Measurements from ENCODE around the gene TPRG1L. TPM values are rescaled to one million over a fixed set of nuclear protein-coding genes. Genes with fewer than 3 reads are reported as not detected.

The TPRG1L gene
- total RNA-seq, 2 experiments from 2014 or later = 6.7 to 7.2 TPM

- DNase-seq (peak; percentile 19), ATAC-seq (peak; percentile 26)
- peaks cover 15% of the 10 kb centered on the region for H3K4me1 Mint-ChIP-seq
- H3K27ac Mint-ChIP-seq = no peak overlapping the region
- ChIA-PET CTCF (no interaction called here), POLR2A (no interaction called here)
- H3K36me3 Mint-ChIP-seq (ENCODE audit: low read depth) = no peaks in the 10 kb centered on the region
- H3K27me3 Mint-ChIP-seq = peaks cover 1% of the 10 kb centered on the region
- H3K4me3 Mint-ChIP-seq = no peak overlapping the region
- intact Hi-C loops (cut with DNase I, micrococcal nuclease) = no loop called here
- H3K9me3 Mint-ChIP-seq (ENCODE audit: low read depth) = no peaks in the 10 kb centered on the region
Observed at GRCh38 chr1:3596663-3597598, 27.9 kb upstream of the TPRG1L start.

GRCh38 chr1:3597599-3597964 is 27.2 kb upstream of the TPRG1L start:
- intact Hi-C loops (cut with DNase I, micrococcal nuclease) = no loop called here
- H3K27me3 Mint-ChIP-seq = peaks cover 1% of the 10 kb centered on the region
- ATAC-seq = peak; percentile 44
- peak; percentile 30 for DNase-seq
- H3K4me1 Mint-ChIP-seq = peaks cover 15% of the 10 kb centered on the region
- no peaks in the 10 kb centered on the region for H3K9me3 Mint-ChIP-seq (ENCODE audit: low read depth)
- CTCF ChIA-PET = interaction anchor here (1.3 kb wide), 1 partner anchor 17 kb away, joined by 3 read pairs; no protein-coding TSS in a partner anchor
- H3K27ac Mint-ChIP-seq = peak overlapping the region; percentile 80
- no peaks in the 10 kb centered on the region for H3K36me3 Mint-ChIP-seq (ENCODE audit: low read depth)
- no peak overlapping the region for H3K4me3 Mint-ChIP-seq
- POLR2A ChIA-PET = no interaction called here

- POLR2A ChIA-PET = no interaction called here
Observed at GRCh38 chr1:3598051-3598491, 26.7 kb upstream of the TPRG1L start.

GRCh38 chr1:3598522-3599285 is 26.1 kb upstream of the TPRG1L start:
- no peak overlapping the region for H3K4me3 Mint-ChIP-seq
- H3K27ac Mint-ChIP-seq = no peak overlapping the region
- ChIA-PET CTCF (interaction anchor here (0.6 to 1.3 kb wide), 4 partner anchors 13 to 20 kb away, joined by 3 to 4 read pairs (median 3); partner anchors contain the start of gene MEGF6), POLR2A (no interaction called here)
- no peak for ATAC-seq
- no peaks in the 10 kb centered on the region for H3K36me3 Mint-ChIP-seq (ENCODE audit: low read depth)
- no peaks in the 10 kb centered on the region for H3K9me3 Mint-ChIP-seq (ENCODE audit: low read depth)
- peaks cover 1% of the 10 kb centered on the region for H3K27me3 Mint-ChIP-seq
- intact Hi-C loops (cut with DNase I, micrococcal nuclease) = no loop called here
- no peak for DNase-seq
- H3K4me1 Mint-ChIP-seq = peaks cover 15% of the 10 kb centered on the region

More at GRCh38 chr1:3598051-3598491, 26.7 kb upstream of the TPRG1L start:
- DNase-seq (no peak), ATAC-seq (no peak)
- CTCF ChIA-PET = interaction anchor here (1.3 kb wide), 1 partner anchor 17 kb away, joined by 3 read pairs; no protein-coding TSS in a partner anchor
- peaks cover 1% of the 10 kb centered on the region for H3K27me3 Mint-ChIP-seq
- H3K4me3 Mint-ChIP-seq = no peak overlapping the region
- no peaks in the 10 kb centered on the region for H3K9me3 Mint-ChIP-seq (ENCODE audit: low read depth)
- intact Hi-C loops (cut with DNase I, micrococcal nuclease) = no loop called here
- H3K4me1 Mint-ChIP-seq = peaks cover 15% of the 10 kb centered on the region
- H3K36me3 Mint-ChIP-seq (ENCODE audit: low read depth) = no peaks in the 10 kb centered on the region
- H3K27ac Mint-ChIP-seq = no peak overlapping the region

GRCh38 chr1:3599286-3599811 is 25.5 kb upstream of the TPRG1L start:
- Mint-ChIP-seq H3K9me3 (ENCODE audit: low read depth) (no peaks in the 10 kb centered on the region), H3K4me3 (no peak overlapping the region), H3K36me3 (ENCODE audit: low read depth) (no peaks in the 10 kb centered on the region), H3K4me1 (peaks cover 15% of the 10 kb centered on the region), H3K27ac (no peak overlapping the region), H3K27me3 (peaks cover 1% of the 10 kb centered on the region)
- CTCF ChIA-PET = interaction anchor here (0.6 to 1.2 kb wide), 3 partner anchors 12 to 19 kb away, joined by 3 to 4 read pairs (median 3); partner anchors contain the start of gene MEGF6
- no peak for DNase-seq
- no peak for ATAC-seq
- intact Hi-C loops (cut with DNase I, micrococcal nuclease) = no loop called here
- POLR2A ChIA-PET = no interaction called here

- Mint-ChIP-seq H3K4me1 (peaks cover 15% of the 10 kb centered on the region), H3K27me3 (peaks cover 1% of the 10 kb centered on the region), H3K9me3 (ENCODE audit: low read depth) (no peaks in the 10 kb centered on the region), H3K27ac (no peak overlapping the region), H3K4me3 (no peak overlapping the region), H3K36me3 (ENCODE audit: low read depth) (no peaks in the 10 kb centered on the region)
- intact Hi-C loops (cut with DNase I, micrococcal nuclease) = no loop called here
- ChIA-PET CTCF (interaction anchor here (0.8 to 1.2 kb wide), 2 partner anchors 15 to 19 kb away, joined by 3 to 4 read pairs; no protein-coding TSS in a partner anchor), POLR2A (no interaction called here)
- DNase-seq (no peak), ATAC-seq (no peak)
Observed at GRCh38 chr1:3599816-3600215, 25.0 kb upstream of the TPRG1L start.

- no peak overlapping the region for H3K4me3 Mint-ChIP-seq
- ChIA-PET CTCF (no interaction called here), POLR2A (no interaction called here)
- no peak for ATAC-seq
- intact Hi-C loops (cut with DNase I, micrococcal nuclease) = no loop called here
- H3K9me3 Mint-ChIP-seq (ENCODE audit: low read depth) = no peaks in the 10 kb centered on the region
- peaks cover 15% of the 10 kb centered on the region for H3K4me1 Mint-ChIP-seq
- H3K36me3 Mint-ChIP-seq (ENCODE audit: low read depth) = no peaks in the 10 kb centered on the region
- no peak for DNase-seq
- H3K27ac Mint-ChIP-seq = no peak overlapping the region
- H3K27me3 Mint-ChIP-seq = peaks cover 1% of the 10 kb centered on the region
Observed at GRCh38 chr1:3600354-3600753, 24.5 kb upstream of the TPRG1L start.

GRCh38 chr1:3601743-3602142 is 23.1 kb upstream of the TPRG1L start:
- CTCF ChIA-PET = interaction anchor here (0.6 kb wide), 1 partner anchor 144 kb away, joined by 3 read pairs; no protein-coding TSS in a partner anchor
- Mint-ChIP-seq H3K9me3 (ENCODE audit: low read depth) (no peaks in the 10 kb centered on the region), H3K36me3 (ENCODE audit: low read depth) (no peaks in the 10 kb centered on the region), H3K4me1 (peaks cover 15% of the 10 kb centered on the region), H3K27me3 (peaks cover 1% of the 10 kb centered on the region), H3K4me3 (no peak overlapping the region), H3K27ac (no peak overlapping the region)
- POLR2A ChIA-PET = no interaction called here
- intact Hi-C loops (cut with DNase I, micrococcal nuclease) = no loop called here
- DNase-seq (no peak), ATAC-seq (no peak)

GRCh38 chr1:3602375-3602774 is 22.4 kb upstream of the TPRG1L start:
- intact Hi-C loops (cut with DNase I, micrococcal nuclease) = no loop called here
- peaks cover 12% of the 10 kb centered on the region for H3K4me1 Mint-ChIP-seq
- H3K27me3 Mint-ChIP-seq = peaks cover 1% of the 10 kb centered on the region
- ATAC-seq (no peak), DNase-seq (no peak)
- H3K27ac Mint-ChIP-seq = no peak overlapping the region
- no peaks in the 10 kb centered on the region for H3K36me3 Mint-ChIP-seq (ENCODE audit: low read depth)
- no peaks in the 10 kb centered on the region for H3K9me3 Mint-ChIP-seq (ENCODE audit: low read depth)
- ChIA-PET CTCF (no interaction called here), POLR2A (no interaction called here)
- H3K4me3 Mint-ChIP-seq = no peak overlapping the region

GRCh38 chr1:3603156-3603555 is 21.7 kb upstream of the TPRG1L start:
- CTCF ChIA-PET = no interaction called here
- Mint-ChIP-seq H3K4me1 (peaks cover 4% of the 10 kb centered on the region), H3K27me3 (no peaks in the 10 kb centered on the region), H3K9me3 (ENCODE audit: low read depth) (no peaks in the 10 kb centered on the region), H3K4me3 (no peak overlapping the region), H3K27ac (no peak overlapping the region), H3K36me3 (ENCODE audit: low read depth) (no peaks in the 10 kb centered on the region)
- intact Hi-C loops (cut with DNase I, micrococcal nuclease) = no loop called here
- DNase-seq (no peak), ATAC-seq (no peak)
- POLR2A ChIA-PET = no interaction called here

- H3K27me3 Mint-ChIP-seq = no peaks in the 10 kb centered on the region
- no peaks in the 10 kb centered on the region for H3K9me3 Mint-ChIP-seq (ENCODE audit: low read depth)
- no peak overlapping the region for H3K27ac Mint-ChIP-seq
- DNase-seq = no peak
- peaks cover 1% of the 10 kb centered on the region for H3K4me1 Mint-ChIP-seq
- CTCF ChIA-PET = no interaction called here
- no peaks in the 10 kb centered on the region for H3K36me3 Mint-ChIP-seq (ENCODE audit: low read depth)
- intact Hi-C loops (cut with DNase I, micrococcal nuclease) = no loop called here
- no peak overlapping the region for H3K4me3 Mint-ChIP-seq
- POLR2A ChIA-PET = no interaction called here
- ATAC-seq = no peak
Observed at GRCh38 chr1:3603571-3604467, 21.0 kb upstream of the TPRG1L start.

Data from activated CD4-positive, alpha-beta T cell treated with anti-CD3 and anti-CD28 coated beads for 36 hours (primary cell).